ENCODE results near the gene CORO2A.

CORO2A gene

GRCh38 chr9:98232926-98233325, 40.5 kb upstream of the CORO2A start:
- no peak overlapping the region for H3K4me3 ChIP-seq (ENCODE audit: low read depth, low read length)
- in situ Hi-C loops (cut with HindIII; ENCODE audit: low sequenced_read_pairs) = no loop called here
- DNase-seq (ENCODE audit: low read depth, low spot score) = no peak
- TF ChIP-seq CTCF (IDR thresholded peaks at IDR 0.05; ENCODE audit: low read depth, low read length) = no peak

- TF ChIP-seq CTCF (IDR thresholded peaks at IDR 0.05; ENCODE audit: low read depth, low read length) = no peak
- in situ Hi-C loops (cut with HindIII; ENCODE audit: low sequenced_read_pairs) = no loop called here
- no peak overlapping the region for H3K4me3 ChIP-seq (ENCODE audit: low read depth, low read length)
- DNase-seq (ENCODE audit: low read depth, low spot score) = peak; percentile 82
These were observed 39.5 kb upstream of the CORO2A start for GRCh38 chr9:98231770-98232478.

GRCh38 chr9:98230789-98231188, 38.4 kb upstream of the CORO2A start:
- in situ Hi-C loops (cut with HindIII; ENCODE audit: low sequenced_read_pairs) = no loop called here
- TF ChIP-seq CTCF (IDR thresholded peaks at IDR 0.05; ENCODE audit: low read depth, low read length) = no peak
- H3K4me3 ChIP-seq (ENCODE audit: low read depth, low read length) = no peak overlapping the region
- no peak for DNase-seq (ENCODE audit: low read depth, low spot score)

GRCh38 chr9:98230304-98230703, 37.9 kb upstream of the CORO2A start:
- no peak for DNase-seq (ENCODE audit: low read depth, low spot score)
- H3K4me3 ChIP-seq (ENCODE audit: low read depth, low read length) = no peak overlapping the region
- in situ Hi-C loops (cut with HindIII; ENCODE audit: low sequenced_read_pairs) = no loop called here
- TF ChIP-seq CTCF (IDR thresholded peaks at IDR 0.05; ENCODE audit: low read depth, low read length) = no peak

GRCh38 chr9:98229620-98230019, 37.2 kb upstream of the CORO2A start:
- no peak for TF ChIP-seq CTCF (IDR thresholded peaks at IDR 0.05; ENCODE audit: low read depth, low read length)
- in situ Hi-C loops (cut with HindIII; ENCODE audit: low sequenced_read_pairs) = no loop called here
- DNase-seq (ENCODE audit: low read depth, low spot score) = no peak
- no peak overlapping the region for H3K4me3 ChIP-seq (ENCODE audit: low read depth, low read length)

GRCh38 chr9:98229090-98229395, 36.6 kb upstream of the CORO2A start:
- no peak overlapping the region for H3K4me3 ChIP-seq (ENCODE audit: low read depth, low read length)
- no peak for DNase-seq (ENCODE audit: low read depth, low spot score)
- TF ChIP-seq CTCF (IDR thresholded peaks at IDR 0.05; ENCODE audit: low read depth, low read length) = no peak
- in situ Hi-C loops (cut with HindIII; ENCODE audit: low sequenced_read_pairs) = no loop called here

Measured in astrocyte of the spinal cord (primary cell).